Hematopoietic multipotent progenitor cell (in vitro differentiated cells): ENCODE measurements around the gene MAP3K15. TPM values are rescaled to one million over a fixed set of nuclear protein-coding genes. Genes with fewer than 3 reads are reported as not detected.
"Not testable (repeated sequence)": the region's sequence is repeated elsewhere in the genome, so short reads cannot be mapped to it uniquely, and the experiment has no call there.

Experiments used
- DNase-seq, 3 donors: peaks; one replicate each; pipeline ENCODE4 v3.0.0-alpha.2; 2011 to 2015; ENCODE audit warnings: low read depth in 2 of 3, low spot score in 2 of 3
- total RNA-seq: library from RNA; depleted of rRNA; stranded (reverse); fragments of >200 nt; gene quantifications from one replicate; pipeline ENCODE4 v1.2.3, GENCODE V29; 2012

MAP3K15 gene
- total RNA-seq, 1 donor = 0.27 TPM

DNA sequence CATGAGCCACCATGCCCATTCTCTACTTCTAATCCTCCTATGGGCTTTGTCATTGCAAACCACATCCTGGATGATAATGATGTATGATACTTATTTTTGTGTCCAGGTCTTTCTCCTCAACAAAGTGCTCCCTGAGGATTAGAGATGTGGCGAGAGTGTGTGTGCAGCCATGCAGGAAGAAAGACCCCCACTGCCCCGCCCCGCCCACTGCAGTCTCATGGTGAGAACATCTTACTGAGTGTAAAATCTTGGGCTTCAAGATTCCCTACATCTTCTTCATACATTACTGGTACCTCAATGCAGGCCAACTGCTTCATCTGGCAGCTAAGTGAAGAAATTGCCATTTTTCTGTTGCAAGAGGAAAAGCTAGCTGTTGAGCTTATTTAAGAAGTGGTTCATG, 25.9 kb upstream of the MAP3K15 start:
- DNase-seq = no peak

DNA sequence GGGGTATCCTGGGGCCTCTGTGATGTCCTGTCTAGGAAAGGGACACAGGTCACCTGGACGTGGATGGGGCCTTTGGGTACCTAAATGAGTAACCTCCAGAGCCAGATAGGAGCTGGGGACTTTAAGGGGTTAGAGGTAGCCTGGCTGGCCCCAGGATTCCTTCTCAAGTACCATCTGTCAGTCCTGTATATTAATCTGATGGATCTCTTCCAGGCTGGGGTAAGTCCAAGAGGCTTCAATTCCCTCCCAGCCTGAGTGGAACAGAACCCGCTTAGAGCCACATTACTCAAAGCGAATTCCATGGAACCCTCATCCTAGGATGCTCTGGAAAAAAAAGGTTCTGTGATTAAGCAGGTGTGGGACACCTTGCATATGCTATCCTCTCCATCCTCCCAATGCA, 24.8 kb upstream of the MAP3K15 start:
- no peak for DNase-seq

DNA sequence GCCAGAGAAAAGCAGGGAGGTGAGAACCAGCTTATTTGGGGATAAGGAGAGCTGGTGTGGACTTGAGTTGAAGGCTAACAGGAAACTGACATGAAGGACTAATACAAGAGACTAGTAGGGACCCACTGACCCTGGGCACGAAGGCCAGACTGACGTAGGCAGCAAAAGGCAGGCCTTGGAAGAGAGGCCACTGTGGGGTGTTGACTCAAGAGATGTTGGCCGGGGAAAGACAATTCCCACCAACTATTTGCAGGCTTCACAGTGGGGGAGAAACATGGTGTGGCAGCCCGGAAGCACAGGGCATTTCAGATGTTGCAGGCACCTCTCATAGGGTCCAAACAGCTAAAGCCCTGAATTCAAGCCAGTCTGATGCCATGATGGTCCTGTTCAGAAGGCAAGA, 24.4 kb upstream of the MAP3K15 start:
- DNase-seq = no peak

DNA sequence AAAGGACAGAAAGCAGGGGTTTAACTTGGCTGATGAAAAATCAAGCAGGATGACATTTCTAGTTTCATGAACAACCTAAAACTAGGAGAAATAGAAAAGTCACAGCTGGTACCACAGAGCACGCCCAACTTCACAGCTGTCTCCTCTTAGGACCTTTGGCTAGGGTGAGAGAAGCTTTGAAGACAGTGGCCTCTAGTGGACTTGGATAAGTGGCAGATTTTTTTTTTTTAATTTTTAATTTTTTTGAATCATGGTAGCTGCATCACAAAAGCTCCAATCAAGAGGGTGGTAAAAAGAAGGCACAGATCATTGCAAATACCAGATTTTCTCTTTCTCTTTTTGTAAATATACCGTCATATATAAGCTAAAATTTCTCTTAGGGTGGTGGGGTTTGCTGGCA, 20.2 kb upstream of the MAP3K15 start:
- peak in 1 of 3 donors; percentile 51 for DNase-seq

DNA sequence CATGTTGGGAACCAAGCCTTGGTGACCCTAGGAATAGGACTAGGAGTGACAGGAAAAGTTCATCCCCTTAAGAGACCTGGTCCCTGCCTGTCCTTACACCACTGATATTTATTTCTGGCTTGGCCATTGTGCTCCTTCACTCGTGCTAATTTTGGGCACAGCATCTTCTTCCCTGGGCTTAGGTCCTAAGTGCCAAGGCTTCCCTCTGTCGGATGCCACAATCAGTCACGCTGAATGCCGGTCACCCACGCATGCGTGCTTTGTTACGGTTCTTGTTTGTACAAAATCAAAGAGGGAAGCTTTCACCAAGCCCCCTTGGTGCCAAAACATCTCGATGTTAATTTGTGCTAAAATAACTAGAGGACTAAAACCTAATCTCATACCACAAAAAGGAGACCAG, 17.4 kb upstream of the MAP3K15 start:
- no peak for DNase-seq

DNA sequence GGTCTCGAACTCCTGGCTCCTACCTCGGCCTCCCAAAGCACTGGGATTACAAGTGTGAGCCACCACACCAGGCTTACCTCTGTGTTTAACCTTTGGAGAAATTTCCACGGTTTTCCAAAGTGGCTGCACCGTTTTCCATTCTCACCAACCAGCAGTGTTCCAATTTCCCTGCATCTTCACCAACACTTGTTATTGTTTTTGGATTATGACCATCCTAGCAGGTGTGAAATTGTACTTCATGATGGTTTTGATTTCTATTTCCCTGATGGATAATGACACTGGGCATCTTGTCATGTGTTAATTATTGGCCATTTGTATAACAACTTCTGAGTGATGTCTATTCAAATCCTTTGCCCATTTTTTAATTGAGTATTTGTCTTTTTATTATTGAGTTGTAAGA, 2.7 kb upstream of the MAP3K15 start:
- no peak for DNase-seq

DNA sequence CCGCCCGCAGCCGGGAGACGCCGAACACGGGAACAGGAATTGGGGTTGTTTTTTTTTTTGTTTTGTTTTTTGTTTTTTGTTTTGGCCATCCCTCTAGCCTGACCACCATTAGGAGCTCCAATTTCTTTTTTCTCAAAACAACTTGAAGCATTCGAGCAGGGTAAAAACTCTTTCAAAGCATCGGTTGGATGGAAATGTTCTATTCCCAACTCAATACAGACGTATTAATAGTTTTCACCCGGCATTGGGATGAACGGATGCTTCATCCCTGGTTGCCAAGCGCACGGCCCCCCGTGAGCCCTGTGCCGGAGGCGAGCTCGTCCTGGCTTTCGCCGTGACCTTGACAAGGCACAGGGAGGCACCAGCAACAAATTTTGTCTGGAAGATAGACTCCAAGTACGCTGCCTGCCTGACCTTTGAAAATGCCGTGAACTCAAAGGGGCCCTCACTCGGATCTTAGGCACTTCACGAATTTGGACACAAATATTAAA, 352 bp upstream of the MAP3K15 start:
- no peak for DNase-seq

DNA sequence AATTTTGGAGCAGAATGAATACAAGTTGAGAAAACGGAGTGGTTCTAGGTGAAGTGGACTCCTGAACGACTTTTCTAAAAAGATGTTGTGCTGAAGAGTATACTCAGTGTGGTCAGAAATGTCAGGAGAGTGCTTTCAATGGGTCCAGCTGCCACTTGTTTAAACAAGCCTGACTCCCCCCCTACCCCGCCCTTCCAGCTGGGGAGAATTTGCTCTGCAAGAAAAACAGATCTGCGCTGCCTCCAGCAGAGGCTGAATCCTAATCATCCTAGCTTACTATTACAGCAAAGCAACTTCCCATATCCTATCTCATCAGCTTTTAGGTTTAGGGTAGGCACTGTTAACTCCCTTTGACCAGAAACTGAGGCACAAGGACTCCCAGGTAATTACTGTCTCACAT, 1.9 kb downstream of the MAP3K15 start:
- DNase-seq = peak in 1 of 3 donors; percentile 12

DNA sequence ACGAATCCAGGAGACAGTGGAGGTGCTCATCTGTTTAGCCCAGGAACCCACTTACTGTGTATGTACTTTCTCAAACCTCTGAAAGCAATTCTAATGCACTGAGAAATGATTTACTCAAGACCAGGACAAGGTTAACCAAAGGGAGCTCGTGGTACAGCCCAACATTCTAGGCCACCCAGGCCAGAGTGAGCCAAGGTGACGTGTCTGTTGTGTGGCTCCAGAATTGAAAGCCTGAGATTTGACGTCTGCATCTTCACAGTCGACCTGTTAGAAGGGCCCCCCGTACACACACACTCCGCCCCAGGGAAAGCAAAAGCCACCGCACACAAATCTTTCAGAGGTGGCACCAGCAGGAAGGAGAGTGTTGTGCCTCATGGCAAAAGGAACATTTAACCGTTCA, 2.3 kb downstream of the MAP3K15 start:
- DNase-seq = peak in 1 of 3 donors; percentile 12

DNA sequence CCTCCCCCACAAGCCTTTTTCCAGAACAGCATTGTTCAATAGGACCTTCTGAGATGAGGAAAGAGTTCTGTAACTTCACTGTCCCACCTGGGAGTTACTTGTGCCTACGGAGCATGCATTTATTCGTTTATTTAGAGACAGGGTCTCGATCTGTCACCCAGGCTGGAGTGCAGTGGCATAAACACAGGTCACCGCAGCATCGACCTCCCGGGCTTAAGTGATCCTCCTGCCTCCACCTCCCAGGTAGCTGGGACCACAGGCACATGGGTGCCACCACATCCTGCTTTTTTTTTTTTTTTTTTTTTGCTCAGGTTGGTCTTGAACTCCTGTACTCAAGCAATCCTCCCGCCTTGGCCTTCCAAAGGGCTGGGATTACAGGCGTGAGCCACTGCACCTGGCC, 2.9 kb downstream of the MAP3K15 start:
- no peak for DNase-seq

DNA sequence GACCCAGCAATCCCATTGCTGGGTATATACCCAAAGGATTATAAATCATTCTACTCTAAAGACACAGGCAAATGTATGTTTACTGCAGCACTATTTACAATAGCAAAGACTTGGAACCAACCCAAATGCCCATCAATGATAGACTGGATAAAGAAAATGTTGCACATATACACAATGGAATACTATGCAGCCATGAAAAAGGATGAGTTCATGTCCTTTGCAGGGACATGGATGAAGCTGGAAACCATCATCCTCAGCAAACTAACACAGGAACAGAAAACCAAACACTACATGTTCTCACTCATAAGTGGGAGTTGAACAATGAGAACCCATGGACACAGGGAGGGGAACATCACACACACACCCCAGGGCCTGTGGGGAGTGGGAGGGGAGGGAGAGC, 3.5 kb downstream of the MAP3K15 start:
- DNase-seq = not testable (repeated sequence)

DNA sequence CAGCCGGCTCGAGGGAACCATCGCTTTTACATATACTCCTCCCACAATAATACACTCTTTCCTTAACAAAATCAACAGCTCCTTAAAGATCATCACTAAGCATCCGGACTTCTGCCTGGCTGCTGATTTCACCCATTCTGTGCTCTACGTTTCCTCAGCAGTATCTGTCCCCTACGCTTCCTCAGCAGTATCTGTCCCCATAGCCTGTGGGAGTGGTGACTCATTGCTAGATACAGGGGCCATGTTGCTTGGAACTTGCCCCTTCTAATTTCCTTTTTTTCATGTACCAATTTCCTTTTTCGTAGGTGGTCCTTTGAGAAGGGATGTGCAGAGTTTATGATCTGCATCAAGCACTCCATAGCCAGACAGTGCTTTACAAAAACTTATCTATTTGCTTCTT, 18.6 kb downstream of the MAP3K15 start:
- DNase-seq = no peak

DNA sequence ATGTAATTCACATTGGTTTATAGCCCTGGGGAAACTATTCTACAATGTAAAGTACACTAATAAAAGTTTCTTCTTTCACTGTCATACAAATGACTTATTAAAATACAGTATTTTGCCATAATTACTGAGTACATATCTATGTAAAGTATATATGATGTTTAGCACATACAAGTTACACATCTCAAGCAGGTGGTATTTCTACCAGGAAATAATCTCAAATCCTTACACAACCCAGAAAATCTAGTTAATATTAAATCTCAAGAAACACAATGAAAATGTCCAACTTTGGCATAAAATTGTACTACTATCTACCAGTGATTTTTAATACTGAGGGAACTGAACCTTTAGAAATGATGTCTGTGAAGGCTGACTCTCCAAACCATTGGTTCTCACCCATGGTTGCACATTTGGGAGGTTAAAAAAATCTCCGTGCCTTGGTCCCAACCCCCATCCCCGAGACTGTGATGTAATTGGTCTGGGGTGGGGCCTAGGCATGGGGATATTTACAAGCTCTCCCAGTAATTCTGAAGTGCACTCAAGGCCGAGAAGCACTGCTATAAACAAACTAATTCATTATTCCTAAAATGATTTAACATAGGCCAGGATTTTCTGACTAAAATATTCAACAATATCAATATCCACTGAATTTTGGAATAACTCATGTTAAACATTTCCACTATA, 27.6 kb downstream of the MAP3K15 start:
- no peak for DNase-seq

DNA sequence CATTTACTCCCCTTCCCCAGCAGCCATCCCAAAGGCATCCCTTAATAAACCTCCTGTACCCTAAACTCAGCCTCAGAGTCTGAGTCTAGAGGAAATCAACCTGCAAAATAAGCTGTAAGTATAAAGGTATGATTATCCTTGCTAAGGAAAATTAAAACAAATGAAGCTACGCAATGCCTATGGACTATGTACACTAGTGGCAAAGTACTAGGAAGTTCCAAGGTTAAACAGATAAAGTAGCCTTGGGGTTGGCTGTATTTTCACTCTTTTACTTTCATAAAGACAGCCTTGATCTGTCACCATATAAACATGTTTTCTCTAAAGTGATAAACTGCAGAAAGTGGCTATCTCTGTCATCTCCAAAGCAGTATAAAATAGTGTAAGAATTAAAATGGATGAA, 35.9 kb downstream of the MAP3K15 start:
- no peak for DNase-seq

DNA sequence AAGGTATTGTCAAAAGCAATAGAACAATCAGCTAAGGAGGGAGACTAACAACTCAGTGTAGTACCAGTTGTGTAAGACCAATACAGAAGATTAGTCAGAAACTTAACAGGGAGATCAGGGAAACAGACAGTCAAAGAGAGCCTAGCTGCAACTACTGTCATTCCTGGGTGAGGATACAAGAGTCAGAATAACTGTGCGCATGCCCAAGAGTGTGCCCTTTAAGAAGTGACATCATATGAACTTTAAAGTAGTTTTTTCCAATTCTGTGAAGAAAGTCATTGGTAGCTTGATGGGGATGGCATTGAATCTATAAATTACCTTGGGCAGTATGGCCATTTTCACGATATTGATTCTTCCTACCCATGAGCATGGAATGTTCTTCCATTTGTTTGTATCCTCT, 46.9 kb downstream of the MAP3K15 start:
- DNase-seq = not testable (repeated sequence)

DNA sequence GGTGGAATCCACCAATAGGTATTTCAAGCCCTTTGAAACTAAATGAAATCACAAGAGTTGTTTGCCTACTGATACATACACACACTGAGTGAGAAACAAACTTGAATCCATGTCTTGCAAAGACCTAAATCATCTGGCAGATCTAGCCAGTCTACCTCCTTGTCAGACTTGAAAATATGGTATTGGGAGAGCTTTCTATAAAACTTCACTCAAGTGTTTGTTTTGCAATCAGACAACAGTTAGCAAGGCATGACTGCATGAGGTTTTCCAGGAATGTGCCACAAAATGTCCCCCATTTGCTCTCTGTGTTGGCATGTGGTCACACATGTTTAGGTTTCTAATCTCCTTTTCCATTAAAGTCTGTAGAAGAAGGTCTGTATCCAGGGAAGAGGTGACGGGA, 52.4 kb downstream of the MAP3K15 start:
- DNase-seq = no peak

DNA sequence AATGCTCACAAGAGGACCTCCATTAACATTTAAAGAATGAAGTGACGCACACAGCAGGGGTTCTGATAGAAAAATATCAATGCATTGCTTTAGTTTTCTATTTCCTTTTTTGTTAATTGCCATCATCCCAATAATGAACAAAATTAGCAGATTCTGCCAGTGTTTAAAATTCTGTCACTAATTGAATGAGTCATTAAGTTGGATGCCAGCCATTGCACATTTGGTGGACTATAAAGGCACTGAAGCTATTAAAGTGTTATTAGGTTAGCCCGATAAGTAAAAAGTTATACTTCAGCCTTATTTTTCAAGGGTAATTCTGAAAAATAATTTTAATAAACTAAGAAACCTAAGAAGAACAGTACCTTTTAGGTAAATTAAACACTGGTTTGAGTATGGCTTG, 53.1 kb downstream of the MAP3K15 start:
- DNase-seq = no peak

DNA sequence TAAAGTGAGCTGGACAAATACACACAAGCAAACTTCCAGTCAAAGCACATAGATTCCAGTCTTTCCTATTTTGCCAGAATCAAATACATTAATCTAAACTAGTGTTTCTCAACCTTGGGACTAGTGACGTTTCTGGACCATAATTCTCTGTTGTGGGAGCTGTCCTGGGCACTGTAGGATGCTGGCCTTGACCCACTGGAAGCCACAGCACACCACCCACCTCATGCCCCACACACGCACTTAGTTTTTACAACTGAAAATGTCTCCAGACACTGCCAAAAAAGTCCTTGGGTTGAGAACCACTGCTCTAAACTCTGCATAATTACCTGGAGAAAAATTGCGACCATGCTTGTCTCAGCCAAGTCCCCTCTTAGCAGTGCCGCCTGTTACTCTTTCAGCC, 57.6 kb downstream of the MAP3K15 start:
- DNase-seq = no peak

DNA sequence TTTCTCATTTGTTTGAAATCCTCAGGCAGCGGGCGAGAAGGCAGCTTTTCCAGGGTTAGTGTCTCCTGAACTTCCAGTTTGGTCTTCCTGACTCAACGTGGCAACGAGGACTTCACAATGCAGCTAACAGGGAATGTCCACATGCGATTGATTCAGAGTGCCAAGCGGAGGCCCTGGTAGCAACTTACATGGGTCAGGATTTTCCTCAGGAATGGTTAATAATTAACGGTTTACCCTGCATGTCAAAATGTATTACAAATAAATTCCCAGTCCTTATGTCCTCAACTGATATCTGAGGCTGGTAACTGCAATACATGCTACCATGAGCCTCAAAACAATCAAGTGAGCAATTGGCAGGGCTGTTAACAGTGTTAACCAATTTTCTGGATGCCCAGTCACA, 67.2 kb downstream of the MAP3K15 start:
- no peak for DNase-seq

DNA sequence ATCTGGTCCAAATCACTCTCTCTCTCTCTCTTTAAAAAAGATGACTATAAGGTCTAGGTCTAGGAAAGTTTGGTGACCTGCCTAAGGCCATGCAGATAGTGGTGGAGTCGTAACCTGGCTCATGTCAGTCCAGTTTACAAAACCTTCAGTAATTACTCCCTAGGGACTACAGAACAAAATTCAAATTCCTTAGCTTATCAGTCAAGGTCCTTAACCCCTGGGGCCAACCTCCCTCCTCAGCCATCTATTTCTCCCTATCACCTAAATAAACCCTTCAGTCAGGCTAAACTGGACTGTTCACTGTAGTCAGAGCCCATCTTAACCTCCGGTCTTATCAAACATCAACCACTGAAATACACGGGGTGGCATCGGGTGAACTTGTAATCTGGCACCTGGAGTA, 68.9 kb downstream of the MAP3K15 start:
- no peak for DNase-seq

DNA sequence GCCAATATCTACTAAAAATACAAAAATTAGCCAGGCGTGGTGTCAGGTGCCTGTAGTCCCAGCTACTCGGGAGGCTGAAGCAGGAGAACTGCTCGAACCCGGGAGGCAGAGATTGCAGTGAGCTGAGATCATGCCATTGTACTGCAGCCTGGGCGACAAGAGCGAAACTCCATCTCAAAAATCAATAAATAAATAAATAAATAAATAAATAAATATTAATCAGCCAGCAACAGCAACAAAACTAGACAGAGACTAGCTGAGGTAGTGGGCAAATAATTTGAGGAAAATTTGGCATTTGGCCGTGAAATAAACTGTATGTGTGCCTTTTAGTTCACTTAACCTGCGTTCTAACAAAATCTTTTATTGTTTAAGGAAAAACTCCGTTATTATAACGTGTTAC, 69.5 kb downstream of the MAP3K15 start:
- not testable (repeated sequence) for DNase-seq

DNA sequence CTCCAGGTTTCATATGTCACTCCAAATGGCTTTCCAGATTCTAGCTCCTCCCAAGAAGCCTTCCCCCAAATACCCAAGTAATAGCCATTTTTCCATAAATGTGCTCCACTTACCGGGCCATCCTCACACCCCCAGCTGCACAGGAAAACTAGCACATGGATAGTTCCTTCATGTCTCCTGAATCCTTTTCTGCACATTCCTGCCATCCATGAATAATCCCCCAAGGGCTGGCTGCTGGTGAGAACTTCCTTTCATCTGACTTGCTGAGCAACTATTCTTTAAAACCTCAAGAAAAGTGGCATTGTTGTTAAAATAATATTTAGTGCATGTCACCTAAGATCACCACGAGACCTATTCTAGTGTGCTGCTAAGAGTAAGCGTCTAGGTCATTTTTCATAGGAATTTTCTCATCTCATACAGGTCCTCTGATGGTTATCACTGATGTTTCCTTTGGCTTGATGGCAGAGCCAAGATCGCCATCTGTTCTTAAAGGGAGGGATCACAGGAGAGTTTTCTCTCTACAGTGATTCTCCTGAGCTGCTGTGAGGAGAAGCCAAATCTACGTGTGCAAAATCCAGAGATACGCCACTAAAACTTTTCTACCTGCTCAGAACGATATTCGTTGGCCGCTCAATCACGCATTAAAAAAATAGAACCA, 71.3 kb downstream of the MAP3K15 start:
- DNase-seq = no peak

DNA sequence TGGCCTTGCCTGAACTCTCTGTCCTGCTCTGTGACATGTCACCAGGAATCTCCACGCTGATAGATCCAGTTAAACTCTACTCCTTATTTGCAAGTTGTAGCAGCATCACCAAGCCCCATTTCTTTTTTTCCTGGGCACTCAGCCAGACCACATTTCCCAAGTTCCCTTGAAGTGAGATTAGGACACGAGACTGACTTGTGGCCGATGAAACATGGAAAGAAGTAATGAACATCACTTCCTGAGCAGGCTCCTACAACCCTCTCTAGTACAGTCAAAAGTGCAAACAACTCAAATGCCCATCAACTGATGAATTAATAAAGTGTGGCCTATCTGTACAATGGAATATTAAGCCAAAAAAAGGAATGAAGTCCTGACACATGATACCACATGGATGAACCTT, 74.6 kb downstream of the MAP3K15 start:
- DNase-seq = peak in 2 of 3 donors; percentile 8 to 37
